GM10847 (cell line): ENCODE data around the gene MCOLN2.

ENCODE experiments used
- POLR2A ChIP-seq: IDR thresholded peaks from 2 replicates; pipeline ENCODE4 v1.6.1; 2011; ENCODE audit not compliant: insufficient read length; ENCODE audit errors: extremely low read depth

Gene MCOLN2

DNA sequence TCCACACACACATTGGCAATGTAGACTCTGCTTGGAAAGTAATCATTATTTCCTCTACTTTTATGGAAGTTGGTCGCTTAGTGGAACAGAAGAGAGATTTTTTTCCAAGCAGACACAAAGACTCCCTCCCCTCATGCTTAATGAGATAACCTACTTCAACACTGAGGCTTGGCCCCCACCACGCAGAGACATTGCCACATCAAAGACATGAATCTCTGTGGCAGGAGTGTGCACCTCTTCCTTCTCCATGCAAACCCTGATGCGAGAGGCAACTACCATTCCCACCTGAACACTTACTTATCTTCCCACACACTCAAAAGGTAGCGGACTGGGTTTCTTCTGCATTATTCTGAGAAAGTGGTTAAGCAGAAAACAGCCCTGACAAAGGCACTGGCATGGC, 66.6 kb downstream of the MCOLN2 start:
- TF ChIP-seq POLR2A, result no peak

DNA sequence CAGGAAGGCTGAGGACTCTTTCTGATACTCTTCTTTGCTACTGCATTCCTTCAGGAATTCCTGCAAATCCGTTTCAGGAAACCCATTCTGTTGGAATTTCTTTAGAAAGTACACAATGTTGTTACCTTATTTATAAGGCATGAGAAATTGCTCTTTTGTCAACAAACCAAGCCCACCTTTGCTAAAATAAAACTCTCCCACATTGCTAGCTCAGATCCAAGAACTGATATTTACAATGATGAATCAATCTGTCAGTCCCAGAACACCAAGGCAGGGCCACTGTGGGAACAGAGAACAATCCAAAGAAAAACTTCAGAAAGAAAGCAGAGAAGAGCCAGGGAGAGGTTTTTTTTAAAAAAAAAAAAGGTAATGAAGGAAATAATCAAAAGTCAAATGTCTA, 67.3 kb downstream of the MCOLN2 start:
- no peak for TF ChIP-seq POLR2A

GRCh38 chr1:84928979-84929378, 67.9 kb downstream of the MCOLN2 start:
- TF ChIP-seq POLR2A, result no peak

GRCh38 chr1:84923317-84923716, 73.6 kb downstream of the MCOLN2 start:
- no peak for TF ChIP-seq POLR2A

- TF ChIP-seq POLR2A, result no peak
Measured at GRCh38 chr1:84920159-84920558, 76.8 kb downstream of the MCOLN2 start.

DNA sequence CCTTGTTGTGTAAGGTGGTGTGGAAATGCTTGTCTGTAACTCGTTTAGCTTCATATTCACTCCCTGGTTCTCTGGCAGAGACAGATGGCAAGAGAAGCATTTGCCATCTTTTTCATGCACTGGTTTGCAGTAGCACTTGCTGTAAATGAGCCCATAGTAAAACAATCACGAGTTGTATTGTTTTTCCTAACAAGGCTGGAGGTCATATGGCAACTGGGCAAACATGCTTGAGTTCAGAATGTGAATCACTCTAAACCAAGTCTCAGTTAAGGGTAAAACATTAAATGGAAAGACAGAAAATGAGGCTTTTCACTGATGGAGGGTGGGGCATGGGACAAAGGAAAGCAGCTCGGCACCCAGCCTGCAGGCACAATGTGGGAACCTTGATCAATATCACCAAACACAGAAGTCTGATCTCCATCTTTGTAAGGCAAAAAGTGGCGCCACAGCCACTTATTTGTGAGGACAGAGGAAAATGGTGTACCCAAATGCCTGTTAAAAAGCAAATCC, 77.4 kb downstream of the MCOLN2 start:
- no peak for TF ChIP-seq POLR2A

GRCh38 chr1:84918726-84919336, 78.1 kb downstream of the MCOLN2 start:
- TF ChIP-seq POLR2A, result no peak

- no peak for TF ChIP-seq POLR2A
Measured at GRCh38 chr1:84916897-84917296, 80.0 kb downstream of the MCOLN2 start.

DNA sequence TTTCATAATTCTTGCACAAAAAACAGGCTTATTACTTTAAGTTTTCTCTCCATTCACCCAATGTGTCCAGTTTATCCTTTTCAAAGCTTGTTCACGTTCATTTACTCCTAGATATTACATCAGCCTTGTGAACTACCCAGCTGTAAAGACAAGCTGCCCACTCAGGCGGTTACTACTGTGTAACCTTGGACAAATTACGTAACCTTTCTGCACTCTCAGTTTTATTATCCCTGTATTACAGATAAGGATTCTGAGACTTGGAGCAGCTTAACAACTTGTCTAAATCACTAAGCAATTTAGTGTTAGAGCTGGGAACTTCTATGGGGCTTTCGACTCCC, 83.4 kb downstream of the MCOLN2 start:
- no peak for TF ChIP-seq POLR2A

- TF ChIP-seq POLR2A, result no peak
Measured at GRCh38 chr1:84912726-84913554, 84.0 kb downstream of the MCOLN2 start.

DNA sequence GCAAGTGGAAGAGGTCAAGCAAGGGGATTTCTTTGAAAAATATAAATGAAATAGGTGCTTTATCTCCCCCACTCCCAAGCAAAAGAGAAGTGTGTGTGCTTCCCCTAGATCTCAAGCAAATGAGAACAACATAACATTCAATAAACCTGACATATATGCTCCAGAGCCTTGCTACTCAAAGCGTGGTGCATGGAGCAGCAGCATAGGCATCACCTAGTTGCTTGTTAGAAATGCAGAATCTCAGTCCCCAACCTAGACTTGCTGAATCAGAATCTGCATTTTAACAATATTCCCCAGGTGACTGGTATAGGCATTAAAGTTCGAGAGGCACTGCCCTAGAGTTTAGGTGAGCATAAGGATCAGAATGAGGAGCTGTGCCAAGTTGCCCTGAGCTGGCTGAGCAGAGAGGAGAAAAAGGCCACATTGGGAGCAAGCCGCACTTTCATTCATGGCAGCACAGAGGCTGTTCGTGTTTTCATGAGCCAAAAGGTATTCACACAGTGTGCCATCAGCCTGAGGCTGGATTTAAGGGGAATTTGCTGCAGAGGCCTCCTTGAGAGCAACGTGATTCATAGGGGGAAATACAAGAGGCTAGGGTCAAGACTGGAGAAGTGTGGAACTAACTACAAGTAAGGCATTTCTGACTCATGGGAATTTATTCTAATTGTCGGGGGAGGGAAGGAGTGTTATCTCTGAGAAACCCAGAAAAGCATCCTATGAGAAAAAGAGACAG, 89.7 kb downstream of the MCOLN2 start:
- TF ChIP-seq POLR2A, result no peak

GRCh38 chr1:84899969-84900368, 96.9 kb downstream of the MCOLN2 start:
- TF ChIP-seq POLR2A, result no peak

GRCh38 chr1:84896279-84896678, 100.6 kb downstream of the MCOLN2 start:
- no peak for TF ChIP-seq POLR2A

GRCh38 chr1:84892705-84893618, 104.0 kb downstream of the MCOLN2 start, which contains the start of gene LPAR3:
LPAR3 (minus strand) TSS chr1:84893206; CDS start chr1:84866120, 27,086 bp downstream.
- no peak for TF ChIP-seq POLR2A

- no peak for TF ChIP-seq POLR2A
Measured at GRCh38 chr1:84890566-84890965, 106.3 kb downstream of the MCOLN2 start.

GRCh38 chr1:84889437-84889836, 107.5 kb downstream of the MCOLN2 start:
- TF ChIP-seq POLR2A, result no peak
